IMR-90 (cell line): ENCODE measurements around the gene ANKRD44. TPM values are rescaled to one million over a fixed set of nuclear protein-coding genes. Genes with fewer than 3 reads are reported as not detected.

Experiments
- ATAC-seq: fragments of 200-7000 bp; cut with Tn5 transposase; 2 replicates; pipeline ENCODE4 v1.9.1; 2020; ENCODE audit warnings: low read depth, mild to moderate bottlenecking, moderate library complexity
- BruUV-seq: library from RNA; stranded (reverse); fragments of 400-500 nt; replicated peaks from 2 replicates; lab custom pipeline; 2021; lab: Mats Ljungman, UMichigan
- CTCF ChIA-PET: fragments of 300-600 bp; formaldehyde crosslinking; extraction: SDS; loops from one replicate; lab custom pipeline; 2021; ENCODE audit warnings: antibody characterized with exemption; lab: Yijun Ruan, JAX
- POLR2A ChIA-PET: fragments of 300-600 bp; sonication (Branson Sonifier 250); formaldehyde crosslinking; loops from one replicate; lab custom pipeline; 2022; ENCODE audit warnings: antibody characterized with exemption; ENCODE audit not compliant: unreplicated experiment; lab: Charles Lee
- DNase-seq: peaks from one replicate; pipeline ENCODE4 v3.0.0; 2013
- H2AFZ ChIP-seq: replicated peaks from 2 replicates; pipeline ENCODE3; 2013; ENCODE audit warnings: low read length, mild to moderate bottlenecking; ENCODE audit not compliant: poor library complexity
- H2AK5ac ChIP-seq: 2 replicates; pipeline ENCODE4 v1.6.1; 2013; ENCODE audit warnings: low read depth, low read length, inconsistent platforms
- H2AK9ac ChIP-seq: replicated peaks from 2 replicates; pipeline ENCODE3; 2013; ENCODE audit warnings: mild to moderate bottlenecking, low read depth, low read length, moderate library complexity; ENCODE audit not compliant: poor library complexity
- H2BK120ac ChIP-seq: 2 replicates; pipeline ENCODE4 v1.6.1; 2013; ENCODE audit warnings: low read depth, low read length, inconsistent platforms
- H2BK15ac ChIP-seq: 3 replicates; pipeline ENCODE4 v1.6.1; 2013; ENCODE audit warnings: low read depth, low read length, inconsistent platforms
- H2BK20ac ChIP-seq: 2 replicates; pipeline ENCODE4 v1.6.1; 2013; ENCODE audit warnings: low read depth, mild to moderate bottlenecking, inconsistent platforms, low read length, moderate library complexity
- H2BK5ac ChIP-seq: 2 replicates; pipeline ENCODE4 v1.6.1; 2013; ENCODE audit warnings: mild to moderate bottlenecking, low read depth, low read length, inconsistent platforms; ENCODE audit not compliant: poor library complexity, severe bottlenecking
- H3K14ac ChIP-seq: replicated peaks from 2 replicates; pipeline ENCODE4 v1.6.1; 2013; ENCODE audit warnings: low read depth, low read length, inconsistent platforms
- H3K18ac ChIP-seq: 2 replicates; pipeline ENCODE4 v1.6.1; 2013; ENCODE audit warnings: low read depth, low read length, control low read depth
- H3K23ac ChIP-seq: 2 replicates; pipeline ENCODE4 v1.6.1; 2013; ENCODE audit warnings: low read depth, low read length, inconsistent platforms
- H3K27ac ChIP-seq: 2 replicates; pipeline ENCODE4 v1.5.1; 2013; ENCODE audit warnings: mild to moderate bottlenecking, control low read depth, low read length; ENCODE audit not compliant: insufficient read depth
- H3K27me3 ChIP-seq: 2 replicates; pipeline ENCODE4 v1.6.1; 2013; ENCODE audit warnings: low read length; ENCODE audit not compliant: control insufficient read depth, insufficient read depth
- H3K36me3 ChIP-seq: 2 replicates; pipeline ENCODE4 v1.6.1; 2013; ENCODE audit warnings: low read length, mixed read lengths; ENCODE audit not compliant: control insufficient read depth, insufficient read depth
- H3K4ac ChIP-seq: 2 replicates; pipeline ENCODE4 v1.6.1; 2013; ENCODE audit warnings: low read depth, low read length, inconsistent platforms
- H3K4me1 ChIP-seq: 2 replicates; pipeline ENCODE4 v1.6.1; 2013; ENCODE audit warnings: low read length, mixed read lengths; ENCODE audit not compliant: control insufficient read depth, insufficient read depth
- H3K4me2 ChIP-seq: 2 replicates; pipeline ENCODE4 v1.6.1; 2013; ENCODE audit warnings: low read depth, mild to moderate bottlenecking, control low read depth, low read length, moderate library complexity
- H3K4me3 ChIP-seq: 2 replicates; pipeline ENCODE4 v1.5.1; 2013; ENCODE audit warnings: low read depth, mild to moderate bottlenecking, control low read depth, low read length, moderate library complexity; ENCODE audit not compliant: insufficient read depth
- H3K56ac ChIP-seq: 2 replicates; pipeline ENCODE4 v1.6.1; 2013; ENCODE audit warnings: low read length, inconsistent platforms; ENCODE audit not compliant: insufficient read depth; ENCODE audit errors: extremely low read depth
- H3K79me1 ChIP-seq, 2 experiments: 2 replicates each; pipeline ENCODE4 v1.6.1; 2013; ENCODE audit warnings: low read length in 2 of 2, inconsistent platforms in 1 of 2, low read depth in 1 of 2
- H3K9ac ChIP-seq: 2 replicates; pipeline ENCODE4 v1.6.1; 2013; ENCODE audit warnings: low read depth, low read length, control low read depth
- H3K9me1 ChIP-seq: 2 replicates; pipeline ENCODE4 v1.6.1; 2013; ENCODE audit warnings: low read length, inconsistent platforms; ENCODE audit not compliant: insufficient read depth
- H3K9me3 ChIP-seq: 2 replicates; pipeline ENCODE4 v1.6.1; 2013; ENCODE audit warnings: low read length; ENCODE audit not compliant: control insufficient read depth, insufficient read depth
- H4K20me1 ChIP-seq: 2 replicates; pipeline ENCODE4 v1.6.1; 2013; ENCODE audit warnings: low read length, inconsistent platforms; ENCODE audit not compliant: insufficient read depth
- H4K5ac ChIP-seq: 2 replicates; pipeline ENCODE4 v1.6.1; 2013; ENCODE audit warnings: mild to moderate bottlenecking, low read depth, low read length, control low read depth
- H4K8ac ChIP-seq, 2 experiments: 2 replicates each; pipeline ENCODE4 v1.6.1; 2013; ENCODE audit warnings: low read depth in 2 of 2, low read length in 2 of 2, control low read depth in 1 of 2, inconsistent platforms in 1 of 2
- H4K91ac ChIP-seq: 2 replicates; pipeline ENCODE4 v1.6.1; 2013; ENCODE audit warnings: low read depth, low read length, inconsistent platforms; ENCODE audit not compliant: insufficient read depth
- BHLHE40 ChIP-seq: fragments of 150-350 bp; IDR thresholded peaks from 2 replicates; pipeline ENCODE4 v1.6.1; 2016; ENCODE audit warnings: mild to moderate bottlenecking, low read depth, low read length
- CHD1 ChIP-seq: IDR thresholded peaks from 2 replicates; pipeline ENCODE4 v1.6.1; 2012; ENCODE audit warnings: low read depth, low read length, improper control_type of control experiment
- WGBS, 2 experiments: methylation state at CpG; one replicate each; pipeline versions ENCODE4 v1.1.5 to v1.1.7; 2013; ENCODE audit warnings: missing lambda C conversion rate in 2 of 2; ENCODE audit not compliant: insufficient read length in 1 of 2; ENCODE audit errors: extremely low coverage in 2 of 2; 5-methylcytosine and 5-hydroxymethylcytosine counted together
- dilution Hi-C: fragments of 300-500 bp; cut with HindIII; formaldehyde crosslinking; loops from one replicate; pipeline ENCODE4 v1.14.3; 2018; ENCODE audit warnings: low sequenced_read_pairs; ENCODE audit not compliant: unreplicated experiment
- in situ Hi-C: fragments of 300-500 bp; cut with MboI; formaldehyde crosslinking; loops from 3 replicates; pipeline ENCODE4 v1.14.3; 2019; ENCODE audit warnings: low sequenced_read_pairs, inconsistent platforms, mixed read lengths
- intact Hi-C: fragments of 100-400 bp; cut with micrococcal nuclease; formaldehyde crosslinking; loops from 2 replicates; pipeline ENCODE4 v1.10.0; 2022
- polyA plus RNA-seq, 3 experiments: library from polyadenylated mRNA; depleted of rRNA; stranded (reverse); fragments of >200 nt; gene quantifications; 2 replicates each; pipeline ENCODE4 v1.2.3, GENCODE V29; 2012; ENCODE audit warnings: low replicate concordance in 1 of 3
- total RNA-seq: library from RNA; depleted of rRNA; stranded (reverse); fragments of >200 nt; gene quantifications from 2 replicates; pipeline ENCODE4 v1.2.3, GENCODE V29; 2012

ANKRD44 gene
- total and polyA plus RNA-seq, 2 of the 4 experiments (the other 2 are of a cell fraction): 5.2 to 15.6 TPM

DNA sequence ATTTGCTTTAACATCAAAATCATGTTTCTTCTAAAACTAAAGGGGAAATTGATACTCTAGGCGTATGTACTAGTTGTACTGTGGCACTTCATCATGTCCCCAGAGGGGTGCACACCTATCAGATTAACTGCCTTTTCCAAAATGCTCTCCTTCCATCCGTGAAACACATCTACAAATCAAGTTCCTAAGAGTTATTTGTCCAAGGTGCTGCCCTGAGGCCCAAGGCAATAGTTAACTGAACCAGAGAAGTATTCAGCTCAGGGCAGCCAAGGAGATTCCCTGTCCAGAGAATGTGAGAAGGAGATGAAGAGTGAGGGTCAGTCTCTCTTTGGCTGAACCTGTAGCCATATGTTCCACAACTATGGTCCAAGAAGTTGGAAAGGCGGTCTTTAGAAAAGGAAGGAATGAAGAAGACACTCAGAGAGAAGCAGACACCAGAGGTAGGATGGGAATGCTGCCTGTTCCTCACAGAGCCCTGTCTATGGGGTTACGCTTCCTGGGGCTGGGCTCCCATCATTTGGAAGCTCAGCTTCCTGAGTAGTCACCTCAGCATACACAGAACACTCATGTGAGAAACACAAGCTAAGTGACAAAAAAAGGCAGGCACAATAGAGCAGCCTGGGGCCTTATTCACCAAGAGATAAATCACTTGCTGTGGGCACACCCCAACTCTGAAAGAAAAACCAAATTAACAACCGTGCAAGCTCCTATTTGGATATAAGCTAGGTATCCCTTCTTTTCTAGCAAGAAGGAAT lies 55.6 kb downstream of the ANKRD44 start:
- Histone ChIP-seq H3K56ac (no peak overlapping the region; the same call in 1 of the 2 replicates), H3K18ac (no peak overlapping the region), H3K4me3 (no peak overlapping the region), H2AK5ac (no peak overlapping the region), H3K4ac (no peak overlapping the region), H4K91ac (no peak overlapping the region), H3K23ac (no peak overlapping the region), H3K4me1 (peaks cover 1% of the 10 kb centered on the region; the same call in 1 of the 2 replicates), H4K8ac (peak overlapping the region in 1 of 2 experiments; percentile 0; a peak in 1 of 4 replicates), H3K27me3 (no peaks in the 10 kb centered on the region), H3K9me1 (peaks cover 4% of the 10 kb centered on the region; the same call in 1 of the 2 replicates), H4K5ac (no peak overlapping the region), H3K27ac (no peak overlapping the region), H3K4me2 (peak overlapping the region; percentile 97), H3K9me3 (no peaks in the 10 kb centered on the region), H2BK20ac (no peak overlapping the region; the same call in 1 of the 2 replicates), H4K20me1 (no peaks in the 10 kb centered on the region), H2BK120ac (no peak overlapping the region), H3K14ac (no peak overlapping the region), H2BK15ac (0 out of 3 replicates have a peak overlapping the region, but pooled peaks have one; percentile 18), H2BK5ac (no peak overlapping the region), H3K36me3 (no peaks in the 10 kb centered on the region), H2AK9ac (no peak overlapping the region), H3K9ac (no peak overlapping the region), H2AFZ (no peak overlapping the region), H3K79me1 (0 out of 4 replicates have a peak, but pooled peaks cover 0 to 4% of the 10 kb centered on the region in 2 experiments)
- ATAC-seq: peak; percentile 25
- in situ Hi-C loops: no loop called here
- ChIA-PET POLR2A (no interaction called here), CTCF (no interaction called here)
- intact Hi-C loops: no loop called here
- dilution Hi-C loops: no loop called here
- 0 out of 2 replicates have a peak, but pooled peaks have one; percentile 16 for TF ChIP-seq BHLHE40
- TF ChIP-seq CHD1: no peak
- DNase-seq: no peak
- BruUV-seq: no TSS peak
- WGBS, 2 experiments: no CpG with 5 or more reads among the region's 5 CpGs
